ENCODE data around the gene RTTN.
"Not testable (repeated sequence)": the region's sequence is repeated elsewhere in the genome, so short reads cannot be mapped to it uniquely, and the experiment has no call there.

RTTN gene

DNA sequence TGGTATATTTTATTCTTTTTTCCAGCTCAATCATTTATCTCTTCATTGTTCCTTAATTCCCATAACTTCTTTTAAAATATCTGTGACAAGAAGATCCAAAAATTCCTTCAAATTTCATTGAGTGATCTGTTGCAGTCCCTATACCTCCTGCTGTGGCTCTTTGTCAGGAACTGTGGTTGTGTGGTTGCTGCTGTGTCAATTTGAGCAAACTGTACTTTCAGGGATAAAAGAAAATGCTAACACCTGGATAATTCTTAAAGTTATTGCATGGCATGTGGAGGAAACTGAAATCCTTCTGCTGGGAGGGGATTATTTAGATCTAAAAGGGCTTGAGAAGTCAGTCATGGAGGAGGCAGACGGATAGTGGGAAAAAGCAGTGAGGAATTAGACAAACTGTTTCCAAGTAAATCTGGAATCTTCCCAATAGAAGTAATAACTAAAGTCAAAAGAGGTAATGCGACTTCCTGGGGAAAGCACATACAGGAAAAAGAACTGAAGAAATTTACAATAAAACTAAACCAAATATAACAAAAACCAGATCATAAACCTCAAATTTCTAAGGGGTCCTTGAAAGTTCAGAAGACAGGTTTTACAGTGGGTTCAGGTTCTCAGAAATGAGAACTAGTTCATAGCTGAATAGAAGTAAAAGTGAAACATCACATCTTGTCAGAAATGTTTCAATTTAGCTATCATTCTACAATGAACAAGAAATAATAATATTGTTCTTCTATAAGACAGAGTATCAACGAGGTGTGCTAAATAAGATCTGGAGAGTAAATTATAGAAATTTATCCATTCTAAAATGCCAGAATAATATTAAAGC, 224.3 kb downstream of the RTTN start:
- no peaks in the 10 kb centered on the region for H3K9me3 ChIP-seq (ENCODE audit: insufficient read depth, low read length)
- no peaks in the 10 kb centered on the region for H3K27me3 ChIP-seq (ENCODE audit: low read length)
- no peak overlapping the region for H3K27ac ChIP-seq (ENCODE audit: low read depth, low read length)
- H3K79me2 ChIP-seq (ENCODE audit: insufficient read depth, low read length): no peaks in the 10 kb centered on the region
- no peak overlapping the region for H3K9ac ChIP-seq (ENCODE audit: low read length)
- no peaks in the 10 kb centered on the region for H4K20me1 ChIP-seq (ENCODE audit: low read depth, low read length)
- no peaks in the 10 kb centered on the region for H3F3A ChIP-seq (ENCODE audit: insufficient read depth)
- H3K4me3 ChIP-seq (ENCODE audit: insufficient read depth, low read length, poor library complexity, severe bottlenecking): no peak overlapping the region
- H3K9me2 ChIP-seq (replicated peaks; ENCODE audit: insufficient read depth, low read length): no peaks in the 10 kb centered on the region
- no peak for TF ChIP-seq EZH2phosphoT487 (conservative IDR thresholded peaks at IDR 0.05; ENCODE audit: low read length)
- TF ChIP-seq, protein P1, sequence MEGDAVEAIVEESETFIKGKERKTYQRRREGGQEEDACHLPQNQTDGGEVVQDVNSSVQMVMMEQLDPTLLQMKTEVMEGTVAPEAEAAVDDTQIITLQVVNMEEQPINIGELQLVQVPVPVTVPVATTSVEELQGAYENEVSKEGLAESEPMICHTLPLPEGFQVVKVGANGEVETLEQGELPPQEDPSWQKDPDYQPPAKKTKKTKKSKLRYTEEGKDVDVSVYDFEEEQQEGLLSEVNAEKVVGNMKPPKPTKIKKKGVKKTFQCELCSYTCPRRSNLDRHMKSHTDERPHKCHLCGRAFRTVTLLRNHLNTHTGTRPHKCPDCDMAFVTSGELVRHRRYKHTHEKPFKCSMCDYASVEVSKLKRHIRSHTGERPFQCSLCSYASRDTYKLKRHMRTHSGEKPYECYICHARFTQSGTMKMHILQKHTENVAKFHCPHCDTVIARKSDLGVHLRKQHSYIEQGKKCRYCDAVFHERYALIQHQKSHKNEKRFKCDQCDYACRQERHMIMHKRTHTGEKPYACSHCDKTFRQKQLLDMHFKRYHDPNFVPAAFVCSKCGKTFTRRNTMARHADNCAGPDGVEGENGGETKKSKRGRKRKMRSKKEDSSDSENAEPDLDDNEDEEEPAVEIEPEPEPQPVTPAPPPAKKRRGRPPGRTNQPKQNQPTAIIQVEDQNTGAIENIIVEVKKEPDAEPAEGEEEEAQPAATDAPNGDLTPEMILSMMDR (IDR thresholded peaks at IDR 0.05; ENCODE audit: insufficient read depth, low read length, poor library complexity, severe bottlenecking): no peak
- H3K4me2 ChIP-seq (ENCODE audit: low read depth, low read length, poor library complexity, severe bottlenecking): no peak overlapping the region
- no peak overlapping the region for H2AFZ ChIP-seq (ENCODE audit: low read depth, low read length, severe bottlenecking)
- no peaks in the 10 kb centered on the region for H3K36me3 ChIP-seq (ENCODE audit: low read length)

DNA sequence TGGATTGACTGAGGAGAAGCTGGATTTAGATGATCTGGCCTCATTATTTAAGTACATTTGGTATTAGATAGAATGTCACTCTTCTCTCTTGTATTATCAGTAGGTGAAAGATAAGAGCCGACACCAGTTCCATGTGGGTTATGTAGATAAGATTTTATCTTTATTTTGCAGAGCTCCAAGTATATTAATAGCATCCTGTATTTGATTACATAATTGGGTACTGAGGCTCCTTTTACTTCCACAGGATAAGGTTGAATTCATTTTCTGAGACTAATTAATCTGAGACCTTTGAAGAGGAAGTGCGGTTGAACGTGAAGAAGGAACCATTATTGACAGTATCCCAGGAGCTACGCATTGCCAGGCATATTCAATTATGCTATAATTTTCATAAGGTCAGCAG, 225.0 kb downstream of the RTTN start:
- Histone ChIP-seq H3K9ac (ENCODE audit: low read length) (no peak overlapping the region), H3K36me3 (ENCODE audit: low read length) (no peaks in the 10 kb centered on the region), H3F3A (ENCODE audit: insufficient read depth) (no peaks in the 10 kb centered on the region), H4K20me1 (ENCODE audit: low read depth, low read length) (no peaks in the 10 kb centered on the region), H3K4me2 (ENCODE audit: low read depth, low read length, poor library complexity, severe bottlenecking) (no peak overlapping the region), H3K79me2 (ENCODE audit: insufficient read depth, low read length) (no peaks in the 10 kb centered on the region), H2AFZ (ENCODE audit: low read depth, low read length, severe bottlenecking) (no peak overlapping the region), H3K9me3 (ENCODE audit: insufficient read depth, low read length) (no peaks in the 10 kb centered on the region), H3K27ac (ENCODE audit: low read depth, low read length) (no peak overlapping the region), H3K27me3 (ENCODE audit: low read length) (no peaks in the 10 kb centered on the region), H3K4me3 (ENCODE audit: insufficient read depth, low read length, poor library complexity, severe bottlenecking) (no peak overlapping the region), H3K9me2 (replicated peaks; ENCODE audit: insufficient read depth, low read length) (no peaks in the 10 kb centered on the region)
- TF ChIP-seq, protein P1 (IDR thresholded peaks at IDR 0.05; ENCODE audit: insufficient read depth, low read length, poor library complexity, severe bottlenecking): no peak
- no peak for TF ChIP-seq EZH2phosphoT487 (conservative IDR thresholded peaks at IDR 0.05; ENCODE audit: low read length)

DNA sequence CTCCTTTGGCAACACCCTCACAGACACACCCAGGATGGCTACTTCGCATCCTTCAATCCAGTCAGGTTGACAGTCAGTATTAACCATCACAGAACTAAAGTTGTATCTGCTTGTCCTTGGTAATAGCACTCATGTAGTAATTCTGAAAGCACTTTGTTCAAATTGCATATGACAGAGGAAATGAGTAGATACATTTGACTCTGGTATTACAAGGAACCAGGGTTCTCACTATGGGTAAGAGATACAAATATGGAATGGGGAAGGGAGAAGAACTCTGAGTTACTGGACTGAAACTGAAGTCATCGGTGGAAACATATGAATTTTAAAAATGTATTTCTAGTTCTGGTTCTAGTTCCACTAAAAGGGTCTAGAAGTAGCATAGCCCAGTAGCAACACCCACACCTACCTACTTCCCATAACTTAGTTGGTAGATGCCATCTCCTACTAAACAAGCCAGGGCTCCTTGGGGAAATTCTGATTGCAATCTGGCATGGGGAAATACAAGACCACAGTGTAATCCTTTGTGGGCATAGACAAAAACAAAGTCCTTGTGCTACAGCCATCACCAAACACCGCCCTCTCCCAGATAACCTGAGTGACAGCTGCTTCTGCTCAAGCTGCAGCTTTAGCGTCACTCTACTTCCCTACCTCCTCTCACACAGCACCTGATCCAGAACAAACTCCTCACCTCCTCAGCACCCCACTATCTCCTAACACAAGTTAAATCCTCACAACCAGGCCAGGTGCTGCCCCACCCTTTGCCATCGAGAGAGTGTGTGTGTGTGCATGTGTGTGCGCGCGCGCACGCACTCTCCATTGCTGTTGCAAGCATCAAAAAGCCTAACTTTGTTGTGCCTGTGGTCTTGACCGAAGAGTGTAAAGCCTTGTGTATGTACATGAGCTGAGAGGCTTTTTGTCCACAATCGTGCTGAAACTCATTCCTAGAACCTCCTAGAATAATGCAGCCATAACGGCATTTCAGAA, 226.5 kb downstream of the RTTN start:
- H3K9me2 ChIP-seq (replicated peaks; ENCODE audit: insufficient read depth, low read length): no peaks in the 10 kb centered on the region
- H3K79me2 ChIP-seq (ENCODE audit: insufficient read depth, low read length): no peaks in the 10 kb centered on the region
- no peak for TF ChIP-seq EZH2phosphoT487 (conservative IDR thresholded peaks at IDR 0.05; ENCODE audit: low read length)
- TF ChIP-seq, protein P1 (IDR thresholded peaks at IDR 0.05; ENCODE audit: insufficient read depth, low read length, poor library complexity, severe bottlenecking): no peak
- no peak overlapping the region for H3K27ac ChIP-seq (ENCODE audit: low read depth, low read length)
- no peak overlapping the region for H2AFZ ChIP-seq (ENCODE audit: low read depth, low read length, severe bottlenecking)
- no peaks in the 10 kb centered on the region for H3K36me3 ChIP-seq (ENCODE audit: low read length)
- H3K9ac ChIP-seq (ENCODE audit: low read length): no peak overlapping the region
- H3K27me3 ChIP-seq (ENCODE audit: low read length): no peaks in the 10 kb centered on the region
- no peak overlapping the region for H3K4me2 ChIP-seq (ENCODE audit: low read depth, low read length, poor library complexity, severe bottlenecking)
- no peaks in the 10 kb centered on the region for H3F3A ChIP-seq (ENCODE audit: insufficient read depth)
- no peaks in the 10 kb centered on the region for H4K20me1 ChIP-seq (ENCODE audit: low read depth, low read length)
- H3K9me3 ChIP-seq (ENCODE audit: insufficient read depth, low read length): no peaks in the 10 kb centered on the region
- H3K4me3 ChIP-seq (ENCODE audit: insufficient read depth, low read length, poor library complexity, severe bottlenecking): no peak overlapping the region

DNA sequence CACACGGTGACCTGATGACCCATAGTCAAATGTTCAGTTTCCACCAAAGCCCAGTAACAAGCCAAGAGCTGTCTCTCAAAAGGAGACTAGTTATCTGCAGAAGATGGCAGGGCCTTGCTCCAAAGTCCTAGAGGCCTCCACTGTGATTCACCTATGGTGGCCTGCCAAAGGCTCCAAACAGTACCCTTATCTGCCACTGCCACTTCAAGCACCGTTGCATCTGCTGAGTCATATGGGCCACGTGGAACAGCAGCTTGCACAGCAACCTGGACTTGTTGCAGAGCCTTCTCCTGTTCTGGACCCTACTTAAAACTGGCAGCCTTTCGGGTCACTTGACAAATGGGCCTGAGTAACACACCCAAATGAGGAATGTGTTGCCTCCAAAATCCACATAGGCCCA, 230.2 kb downstream of the RTTN start:
- not testable (repeated sequence) for H3K4me3 ChIP-seq (ENCODE audit: insufficient read depth, low read length, poor library complexity, severe bottlenecking); H3K9me3 ChIP-seq (ENCODE audit: insufficient read depth, low read length); H3K9ac ChIP-seq (ENCODE audit: low read length); H3K27me3 ChIP-seq (ENCODE audit: low read length); H2AFZ ChIP-seq (ENCODE audit: low read depth, low read length, severe bottlenecking); H3K27ac ChIP-seq (ENCODE audit: low read depth, low read length); H3K79me2 ChIP-seq (ENCODE audit: insufficient read depth, low read length); H3F3A ChIP-seq (ENCODE audit: insufficient read depth); H3K36me3 ChIP-seq (ENCODE audit: low read length); H3K4me2 ChIP-seq (ENCODE audit: low read depth, low read length, poor library complexity, severe bottlenecking); H3K9me2 ChIP-seq (replicated peaks; ENCODE audit: insufficient read depth, low read length); H4K20me1 ChIP-seq (ENCODE audit: low read depth, low read length)

Measured in SU-DHL-6 (cell line).